CD4-positive, alpha-beta T cell treated with Interleukin-6 at 100 ng/mL for 8 hours (primary cell): ENCODE measurements around the gene KCNAB2.

Experiments used
- DNase-seq: peaks from one replicate; pipeline ENCODE4 v3.0.0-alpha.2; 2020; ENCODE audit warnings: mixed read lengths, low spot score

The KCNAB2 gene

DNA sequence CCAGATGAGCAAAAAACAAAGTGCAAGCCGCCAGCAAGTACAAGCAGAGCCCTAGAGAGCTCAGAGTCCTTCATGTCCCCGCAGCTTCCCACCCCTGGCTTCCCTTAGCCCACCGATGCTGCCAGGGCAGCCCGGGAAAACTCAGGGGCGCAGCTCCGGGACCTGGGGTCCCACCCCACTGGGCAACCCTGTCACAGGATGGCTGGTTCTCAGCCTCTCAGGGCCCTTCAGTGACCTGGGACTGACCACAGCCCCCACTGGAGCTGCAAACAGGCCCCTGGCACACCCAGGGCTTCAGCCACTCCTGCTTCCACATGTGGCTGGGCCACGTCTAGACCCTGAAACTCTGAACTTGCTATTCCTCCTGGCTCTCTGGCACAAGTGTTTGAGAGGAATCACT, 84.9 kb downstream of the KCNAB2 start:
- DNase-seq, result no peak

DNA sequence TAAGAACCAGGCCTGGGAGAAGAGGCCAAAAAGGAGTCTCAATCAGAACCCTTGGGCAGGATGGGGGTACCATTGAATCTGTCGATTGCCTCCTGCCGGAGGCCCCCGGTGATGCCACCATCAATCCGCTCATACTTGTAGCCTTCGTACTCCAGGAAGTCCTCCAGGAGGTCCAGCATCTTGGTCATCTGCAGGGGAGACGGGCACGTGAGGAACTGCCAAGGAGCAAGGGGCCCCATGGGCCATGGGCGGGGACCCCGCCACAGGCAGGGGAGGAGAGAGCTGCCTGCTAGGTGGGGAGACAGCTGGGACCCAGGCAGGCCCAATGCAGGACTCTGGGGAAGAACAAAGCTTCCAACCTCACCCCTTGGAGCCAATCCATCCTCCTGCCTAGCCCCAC, 85.9 kb downstream of the KCNAB2 start:
- DNase-seq, result no peak

DNA sequence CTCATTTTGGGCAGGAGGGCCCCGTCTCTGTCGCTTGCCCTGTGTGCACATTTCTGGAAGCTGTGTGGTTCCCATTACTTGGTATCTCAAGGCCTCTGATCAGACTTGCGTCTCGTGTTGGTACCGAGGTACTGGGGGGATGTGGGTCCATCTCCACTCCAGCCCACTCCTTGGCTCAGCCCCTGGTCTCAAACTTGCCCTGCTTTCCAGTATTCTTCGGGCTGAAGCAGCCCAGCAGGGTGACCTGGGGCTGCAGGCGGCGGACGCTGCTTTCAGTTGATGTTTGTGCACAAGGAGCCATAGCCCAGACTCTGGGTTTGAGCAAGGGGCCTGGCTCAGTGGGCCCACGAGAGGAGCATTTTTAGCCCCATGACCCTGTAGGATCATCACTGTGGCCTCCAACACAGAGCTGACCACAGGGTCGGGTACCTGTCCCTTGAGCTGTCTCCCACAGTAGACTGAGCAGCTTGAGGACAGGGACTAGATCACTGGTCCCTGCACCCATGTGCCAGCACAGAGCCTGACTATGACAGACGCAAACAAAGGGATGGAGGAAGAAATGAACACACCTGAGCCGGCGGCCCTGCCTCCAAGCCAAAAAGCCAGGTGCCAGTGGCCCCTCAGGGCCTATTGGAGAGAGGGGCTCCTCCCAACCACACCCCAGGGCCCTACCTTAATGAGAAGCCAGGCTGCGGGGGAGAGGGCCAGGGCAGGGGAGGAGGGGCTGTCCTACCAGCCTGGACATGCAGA, 87.6 kb downstream of the KCNAB2 start:
- no peak for DNase-seq

DNA sequence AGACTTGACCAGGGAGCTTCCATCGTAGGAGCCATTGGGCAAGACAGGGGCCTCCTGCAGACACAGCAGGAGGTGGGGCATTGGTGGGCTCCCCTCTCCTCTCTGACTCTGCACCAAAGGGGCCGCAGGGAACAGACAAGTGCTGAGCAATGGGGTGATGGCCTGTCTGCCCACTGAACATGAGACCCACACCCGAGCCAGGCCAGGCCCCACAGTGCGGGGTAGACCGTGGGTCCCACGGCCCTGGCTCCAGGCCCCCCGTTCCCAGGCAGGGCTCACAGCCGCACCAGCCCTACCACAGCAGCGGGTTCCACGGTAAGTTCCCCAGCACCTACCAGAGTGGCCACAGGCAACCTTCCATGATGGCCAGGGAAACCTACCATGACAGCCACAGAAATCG, 88.5 kb downstream of the KCNAB2 start:
- DNase-seq, result no peak

DNA sequence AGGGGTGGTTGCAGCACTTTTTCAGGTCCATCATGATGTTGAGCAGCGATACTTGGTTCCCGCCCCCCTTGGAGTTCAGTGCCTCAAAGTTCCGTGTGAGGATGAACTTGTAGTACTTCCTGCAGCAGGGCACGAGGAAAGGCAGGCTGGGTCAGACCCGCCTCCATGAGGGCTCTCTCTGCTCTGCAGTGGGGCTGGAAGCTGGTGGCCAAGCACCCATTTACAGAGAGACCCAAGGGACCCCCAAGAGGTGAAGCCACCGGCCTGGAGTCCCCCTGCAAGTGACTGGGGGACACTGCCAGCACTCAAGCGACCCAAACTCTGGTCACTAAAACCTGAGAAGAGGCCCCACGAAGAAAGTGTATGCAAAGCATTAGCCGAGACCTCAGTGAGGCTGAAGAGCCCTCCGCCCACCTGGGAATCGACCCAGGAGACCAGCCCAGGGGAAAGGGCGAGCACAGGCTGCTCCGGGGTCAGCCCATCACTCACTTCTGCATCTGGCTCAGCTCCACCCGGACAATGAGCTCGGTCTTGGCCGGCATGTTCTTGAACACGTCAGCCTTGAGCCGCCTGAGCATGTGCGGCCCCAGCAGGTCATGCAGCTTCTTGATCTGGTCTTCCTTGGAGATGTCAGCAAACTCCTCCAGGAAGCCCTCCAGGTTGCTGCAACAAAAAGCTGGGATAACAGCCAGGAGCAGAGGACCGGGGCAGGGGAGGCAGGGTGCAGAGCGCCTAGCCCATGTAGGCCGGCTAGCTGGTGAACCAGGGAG, 89.2 kb downstream of the KCNAB2 start:
- no peak for DNase-seq

DNA sequence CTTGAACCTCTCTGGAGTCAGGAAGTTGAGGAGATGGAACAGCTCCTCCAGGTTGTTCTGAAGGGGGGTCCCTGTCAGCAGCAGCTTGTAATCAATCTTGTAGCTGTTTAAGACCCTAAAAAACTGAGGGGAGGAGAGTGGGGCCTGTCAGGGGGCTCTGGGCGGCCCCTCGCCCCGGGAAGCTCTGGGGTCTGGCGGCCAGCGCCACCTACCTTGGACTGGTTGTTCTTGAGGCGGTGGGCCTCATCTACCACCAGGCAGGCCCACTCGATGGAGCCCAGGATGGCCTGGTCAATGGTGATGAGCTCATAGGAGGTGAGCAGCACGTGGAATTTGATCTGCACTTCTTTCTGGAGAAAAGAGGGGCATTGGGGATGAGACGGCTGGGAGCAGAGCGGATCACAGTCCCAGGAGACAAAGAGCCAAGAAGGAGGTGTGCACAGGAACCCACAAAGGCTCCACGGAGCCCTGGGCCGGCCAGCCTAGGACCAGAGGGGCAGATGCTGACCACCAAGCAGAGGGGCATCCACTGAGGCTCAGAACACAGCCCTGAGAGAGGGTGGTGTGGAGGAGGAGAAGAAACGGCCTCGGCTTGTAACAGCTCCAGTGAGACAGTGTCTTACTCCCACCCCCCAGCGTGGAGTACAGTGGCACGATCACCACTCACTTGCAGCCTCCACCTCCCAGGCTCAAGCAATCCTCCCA, 91.0 kb downstream of the KCNAB2 start:
- DNase-seq, result no peak

DNA sequence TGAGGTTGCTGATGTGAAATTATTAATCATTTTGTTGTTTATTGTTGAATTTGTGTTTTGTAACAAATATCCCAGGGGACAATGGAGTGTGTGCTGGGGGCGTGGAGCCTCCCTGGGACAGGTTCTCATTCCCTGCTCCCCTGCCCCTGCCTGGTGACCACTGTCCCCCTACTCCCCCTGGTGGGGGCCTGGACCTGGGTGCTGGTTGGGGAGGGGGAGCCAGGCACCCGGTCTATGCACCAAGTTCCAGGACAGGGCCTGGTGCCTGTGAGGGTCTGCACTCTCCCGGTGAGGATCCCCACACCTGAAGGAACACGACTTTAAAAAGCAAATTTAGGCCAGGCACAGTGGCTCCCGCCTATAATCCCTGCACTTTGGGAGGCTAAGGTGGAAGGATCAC, 92.1 kb downstream of the KCNAB2 start:
- no peak for DNase-seq

DNA sequence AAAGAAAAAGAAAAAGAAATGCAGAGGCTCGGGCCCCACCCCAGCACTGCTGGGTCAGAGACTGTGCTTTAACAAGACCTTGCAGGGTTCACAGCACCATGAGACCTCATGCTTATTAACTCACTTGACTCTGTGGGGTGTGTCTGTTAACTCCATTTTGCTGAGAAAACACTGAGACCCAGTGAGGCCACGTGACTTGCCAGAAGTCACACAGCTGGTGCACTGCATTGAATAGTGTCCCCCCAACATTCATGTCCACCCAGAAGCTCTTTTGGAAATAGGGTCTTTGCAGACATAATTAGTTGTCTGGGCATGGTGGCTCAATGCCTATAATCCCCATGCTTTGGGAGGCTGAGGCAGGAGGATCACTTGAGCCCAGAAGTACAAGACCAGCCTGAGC, 94.7 kb downstream of the KCNAB2 start:
- no peak for DNase-seq

DNA sequence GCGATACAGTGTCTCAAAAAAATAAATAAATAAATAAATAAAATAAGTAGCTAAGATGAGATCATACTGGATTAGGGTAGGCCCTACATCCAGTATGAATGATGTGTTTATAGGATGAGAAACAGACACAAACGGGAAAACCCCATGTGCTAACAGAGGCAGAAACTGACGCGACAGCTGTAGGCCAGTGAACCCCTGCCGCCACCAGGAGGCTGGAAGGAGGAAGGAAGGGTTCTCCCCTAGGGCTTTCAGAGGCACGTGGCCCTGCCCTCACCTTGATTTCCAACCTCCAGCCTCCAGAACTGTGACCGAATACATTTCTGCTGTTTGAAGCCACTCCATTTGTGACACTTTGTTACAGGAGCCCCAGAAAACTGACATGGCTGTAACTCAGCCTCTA, 95.9 kb downstream of the KCNAB2 start:
- DNase-seq, result no peak

DNA sequence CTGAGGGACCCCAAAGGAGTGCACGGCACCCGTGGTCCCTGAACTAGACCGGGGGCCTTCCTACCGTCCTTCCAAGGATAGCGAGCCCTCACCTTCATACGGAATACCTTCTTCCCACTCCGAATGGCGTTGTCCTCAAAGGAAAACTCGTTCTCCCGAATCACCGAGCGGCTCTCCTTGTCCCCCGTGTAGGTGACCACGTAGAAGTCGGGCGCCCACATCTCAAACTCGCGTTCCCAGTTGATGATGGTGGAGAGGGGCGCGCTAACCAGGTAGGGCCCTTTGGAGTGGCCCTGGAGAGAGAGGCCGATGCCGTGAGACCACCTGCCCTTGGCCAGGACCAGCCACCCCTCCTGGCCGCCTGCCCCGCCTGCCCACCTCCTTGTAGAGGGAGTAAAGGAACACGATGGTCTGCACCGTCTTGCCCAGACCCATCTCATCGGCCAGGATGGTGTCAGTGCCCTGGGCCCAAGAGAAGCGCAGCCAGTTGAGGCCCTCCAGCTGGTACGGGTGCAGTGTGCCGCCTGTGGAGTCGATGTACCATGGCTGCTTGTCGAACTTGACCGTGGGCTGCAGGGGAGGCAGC, 96.4 kb downstream of the KCNAB2 start:
- DNase-seq, result no peak

DNA sequence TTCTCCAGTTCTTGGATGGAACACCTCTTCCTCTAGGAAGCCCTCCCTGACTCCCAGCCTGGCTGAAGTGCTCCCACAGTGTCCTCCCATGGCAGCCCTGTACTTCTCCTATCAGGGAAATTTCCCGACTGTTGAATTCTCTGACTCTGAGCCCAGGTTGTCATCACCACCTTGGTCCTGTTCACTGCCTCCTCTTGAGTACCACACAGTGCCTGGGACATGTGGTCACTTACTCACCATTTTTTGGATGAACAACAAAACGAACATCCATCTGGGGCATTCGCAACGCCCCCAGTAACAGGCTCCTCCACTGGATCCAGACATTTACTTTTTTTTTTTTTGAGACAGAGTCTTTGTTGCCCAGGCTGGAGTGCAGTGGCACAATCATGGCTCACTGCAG, 97.0 kb downstream of the KCNAB2 start:
- DNase-seq, result no peak

DNA sequence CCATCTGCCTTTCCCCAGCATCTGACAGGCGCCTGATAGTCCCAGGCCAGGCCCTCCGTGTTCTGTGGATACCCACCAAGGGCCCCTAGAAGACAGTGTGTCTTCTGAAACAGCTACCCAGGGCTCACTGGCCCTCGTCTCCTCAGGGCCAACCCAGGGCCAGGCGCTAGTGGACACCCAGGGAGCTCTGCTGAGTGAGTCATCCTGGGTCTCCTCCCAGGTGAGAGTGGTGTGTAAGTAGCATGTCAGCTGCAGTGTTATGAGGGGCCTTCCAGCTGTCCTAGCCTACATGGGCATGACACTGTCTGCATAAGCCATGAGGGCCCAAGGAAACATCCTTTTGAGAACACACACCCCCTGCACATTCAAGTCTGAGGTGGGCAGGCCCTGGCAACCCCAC, 97.7 kb downstream of the KCNAB2 start:
- no peak for DNase-seq

DNA sequence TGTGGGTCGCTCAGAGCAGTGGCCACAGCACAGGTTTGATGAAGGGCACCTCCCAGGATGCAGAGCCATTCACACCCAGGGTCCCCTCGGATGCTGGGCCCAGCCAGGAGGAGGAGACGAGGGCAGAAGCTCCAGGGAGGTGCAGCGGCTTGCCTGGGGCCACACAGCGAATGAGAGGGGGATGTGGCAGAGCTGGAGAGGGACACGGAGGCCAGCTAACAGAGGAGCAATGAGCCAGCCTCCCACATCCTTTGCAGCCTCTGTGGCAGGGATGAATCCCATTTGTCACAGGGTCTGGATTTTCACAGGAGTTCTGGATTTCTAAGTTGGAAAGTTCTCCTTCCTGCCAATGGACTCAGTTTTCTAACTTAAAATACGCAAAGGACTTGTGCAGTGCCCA, 98.5 kb downstream of the KCNAB2 start:
- DNase-seq, result no peak

DNA sequence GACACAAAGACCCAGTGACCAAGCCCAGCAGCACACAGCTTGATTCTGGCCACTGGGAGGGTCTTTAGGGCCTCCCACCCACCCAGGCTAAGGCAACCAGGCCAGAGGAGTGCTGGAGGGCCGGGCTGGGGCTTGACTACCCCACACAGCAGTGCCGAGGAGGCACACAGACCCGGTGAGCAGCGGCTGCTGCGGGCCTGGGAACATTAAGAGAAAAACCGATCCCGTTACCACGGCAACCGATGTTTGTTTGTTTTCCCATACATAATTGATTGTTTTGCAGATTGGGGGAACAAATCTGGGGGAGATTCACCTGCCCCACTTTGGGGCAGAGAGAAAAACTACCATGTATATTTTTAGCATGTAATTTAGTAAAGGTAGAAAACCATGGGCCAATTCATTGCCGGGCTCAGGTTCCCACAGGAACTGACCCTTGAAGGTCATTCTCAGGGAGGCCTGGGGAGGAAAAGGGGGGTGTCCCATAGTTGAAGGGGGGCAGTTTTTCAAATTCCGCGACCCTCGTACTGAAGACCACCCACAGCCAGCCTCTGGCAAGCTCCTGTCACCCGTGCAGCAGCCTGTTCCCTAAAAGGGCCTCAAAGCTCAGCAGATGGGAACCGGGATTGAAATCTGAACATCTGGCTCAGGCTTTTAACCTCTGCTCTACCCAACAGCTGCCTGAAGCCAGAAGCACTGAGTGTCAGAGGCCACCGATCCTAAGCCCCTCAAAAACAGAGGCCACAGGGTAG, 99.1 kb downstream of the KCNAB2 start:
- DNase-seq, result no peak

DNA sequence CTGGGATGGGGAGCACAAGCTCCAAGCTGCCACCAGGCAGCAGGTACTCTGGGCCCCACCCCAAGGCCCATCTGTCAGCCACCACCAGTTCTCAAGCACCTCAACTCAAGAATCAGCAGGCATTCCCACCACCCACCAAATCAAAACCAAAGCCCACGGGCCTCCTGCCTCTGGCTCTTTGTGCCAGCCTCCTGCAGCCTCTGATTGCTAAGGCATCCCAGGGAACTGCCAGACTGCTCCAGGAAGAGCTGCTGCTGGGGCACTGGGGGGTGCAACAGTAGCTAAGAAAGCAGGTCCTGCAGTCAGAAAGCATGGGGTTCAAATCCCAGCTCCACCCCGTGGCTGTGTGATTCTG, 99.7 kb downstream of the KCNAB2 start:
- no peak for DNase-seq

DNA sequence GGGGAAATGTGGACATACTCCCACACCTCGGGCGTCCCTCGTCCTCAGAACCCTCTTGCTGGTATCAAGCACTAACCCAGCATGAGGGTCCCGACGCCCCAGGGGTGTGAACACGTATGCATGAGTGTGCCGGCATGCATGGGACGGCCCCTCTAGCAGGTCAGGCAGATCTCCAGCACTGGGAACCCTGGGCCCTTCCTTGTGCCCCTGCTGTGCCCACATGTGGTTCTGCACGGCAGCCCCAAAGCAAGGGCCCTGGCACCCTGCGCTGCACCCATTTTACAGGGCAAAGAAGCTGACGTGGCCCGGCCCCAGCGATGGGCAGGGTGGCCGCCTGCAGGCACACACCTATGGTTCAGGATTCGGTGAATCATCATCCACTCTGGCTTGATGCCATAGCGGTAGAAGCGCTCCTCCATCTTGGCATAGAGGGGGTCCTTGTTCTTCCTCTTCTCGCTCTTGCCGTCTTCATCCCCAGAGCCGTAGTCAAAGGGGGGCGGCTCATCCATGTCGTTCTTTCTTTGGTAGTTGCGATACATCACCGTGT, 100.2 kb downstream of the KCNAB2 start:
- DNase-seq, result no peak

DNA sequence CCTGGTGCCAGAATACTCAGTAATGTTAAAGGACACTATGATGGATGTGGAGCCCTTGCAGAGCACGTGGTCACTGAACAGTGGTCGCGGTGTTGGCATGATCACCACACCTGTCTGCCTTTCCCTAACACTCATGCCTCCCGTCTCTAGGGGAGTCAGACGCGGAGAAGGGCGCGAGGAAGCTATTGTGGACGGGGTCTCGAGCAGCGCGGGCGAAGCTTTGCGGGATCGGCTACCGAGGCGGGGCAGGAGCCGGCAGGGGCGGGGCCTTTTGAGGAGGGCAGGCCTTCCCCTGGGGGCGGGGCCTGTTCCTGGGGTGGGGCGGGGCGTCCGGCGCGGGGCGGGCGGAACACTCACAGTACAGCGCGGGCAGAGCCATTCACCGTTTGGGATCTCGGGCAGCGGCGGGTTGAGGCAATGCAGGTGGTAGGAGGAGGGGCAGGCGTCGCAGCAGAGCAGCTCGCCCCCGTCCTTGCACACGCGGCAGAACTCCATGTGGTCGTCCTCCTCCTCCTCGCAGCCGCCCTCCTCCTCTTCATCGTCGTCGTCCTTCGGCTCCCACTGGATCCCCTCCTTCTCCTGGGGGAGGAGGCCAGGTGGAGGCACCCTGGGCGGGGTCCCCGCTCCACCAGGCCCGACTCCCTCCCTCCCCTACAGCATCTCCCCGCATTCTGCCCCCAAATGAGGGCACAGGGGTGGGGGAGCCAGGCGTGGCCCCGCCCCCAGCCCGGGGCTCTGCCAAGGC, 103.0 kb downstream of the KCNAB2 start:
- DNase-seq, result peak; percentile 64

DNA sequence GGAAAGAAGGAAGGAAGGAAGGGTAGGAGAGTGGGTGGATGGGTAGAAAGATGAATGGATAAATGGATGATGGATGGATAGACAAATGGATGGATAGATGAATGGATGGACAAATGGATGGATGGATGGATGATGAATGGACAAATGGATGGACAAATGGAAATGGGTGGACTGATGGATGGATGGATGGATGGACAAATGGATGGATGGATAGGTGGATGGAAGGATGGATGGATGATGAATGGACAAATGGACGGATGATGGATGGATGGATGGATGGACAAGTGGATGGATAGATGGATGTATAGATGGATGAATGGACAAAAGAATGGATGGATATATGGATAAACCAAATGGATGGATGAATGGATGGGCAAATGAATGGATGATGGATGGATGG, 103.9 kb downstream of the KCNAB2 start:
- DNase-seq, result no peak

DNA sequence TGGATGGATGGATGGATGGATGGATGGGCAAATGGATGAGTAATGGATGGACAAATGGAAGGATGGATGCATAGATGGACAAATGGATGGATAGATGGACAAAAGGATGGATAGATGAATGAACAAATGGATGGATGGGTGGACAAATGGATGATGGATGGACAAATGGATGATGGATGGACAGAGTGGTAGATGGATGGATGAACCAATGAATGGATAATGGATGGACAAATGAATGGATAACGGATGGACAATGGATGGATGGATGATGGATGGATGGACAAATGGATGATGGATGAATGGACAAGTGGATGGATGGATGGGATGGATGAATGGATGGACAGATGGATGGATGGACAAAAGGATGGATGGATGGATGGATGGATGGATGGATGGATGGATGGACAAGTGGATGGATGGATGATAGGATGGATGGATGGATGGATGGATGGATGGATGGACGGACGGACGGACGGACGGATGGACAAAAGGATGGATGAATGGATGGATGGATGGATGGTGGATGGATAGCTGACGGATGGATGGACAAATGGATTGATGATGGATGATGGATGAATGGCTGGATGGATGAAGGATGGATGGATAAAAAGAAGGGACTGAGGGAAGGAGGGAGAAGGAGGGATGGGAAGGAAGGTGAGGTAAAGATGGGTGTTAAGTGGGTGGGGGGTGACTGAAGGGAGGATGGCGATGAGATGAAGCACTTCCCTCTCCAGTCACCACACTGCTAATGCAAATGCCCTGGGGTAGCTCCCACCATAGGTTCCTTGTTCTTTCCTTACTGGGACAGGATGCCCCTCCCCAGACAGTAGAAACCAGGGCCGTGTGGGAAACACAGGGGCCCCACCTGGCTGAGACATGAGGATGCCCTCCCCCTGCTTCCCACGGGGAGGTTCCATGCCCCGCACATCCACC, 104.6 kb downstream of the KCNAB2 start:
- no peak for DNase-seq
